Right lung (tissue), 5 donors: ENCODE results near the gene SPOCK3. TPM values are rescaled to one million over a fixed set of nuclear protein-coding genes. Genes with fewer than 3 reads are reported as not detected.
A peak's percentile ranks its signal among the peaks of the same experiment; 100 is the strongest.
"Not testable (repeated sequence)": the region's sequence is repeated elsewhere in the genome, so short reads cannot be mapped to it uniquely, and the experiment has no call there.

ENCODE experiments used
- DNase-seq, 2 donors: peaks; one replicate each; pipeline ENCODE4 v3.0.0-alpha.2; 2013
- polyA plus RNA-seq, 5 donors: library from polyadenylated mRNA; unstranded; fragments of 120-200 nt; gene quantifications; one replicate each; pipeline versions ENCODE4 v1.2.1 to v1.2.3, GENCODE V29; 2013; ENCODE audit warnings: inconsistent platforms in 1 of 5, low replicate concordance in 1 of 5; ENCODE audit not compliant: insufficient read length in 5 of 5, insufficient read depth in 1 of 5

SPOCK3 gene
- polyA plus RNA-seq, 5 donors, result 0.56 to 2.6 (median 1.8) TPM

DNA sequence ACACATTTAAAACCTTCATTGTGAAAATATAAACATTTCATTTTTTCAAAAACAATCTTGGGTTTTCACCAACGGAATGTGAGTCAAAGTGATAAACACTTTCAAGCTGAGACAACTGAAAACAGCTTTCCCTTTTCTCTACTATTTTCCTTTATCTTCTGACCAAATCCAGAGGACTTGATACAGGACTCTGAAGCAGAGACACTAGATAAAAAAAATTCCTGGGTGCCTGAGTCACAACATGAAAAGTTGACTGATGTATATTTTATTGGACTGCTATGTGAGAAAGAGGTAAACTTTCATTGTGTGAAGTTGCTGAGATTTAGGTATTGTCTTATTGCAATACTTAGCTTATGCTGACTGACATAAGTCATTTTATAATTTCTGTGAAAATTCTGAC is 411.2 kb downstream of the SPOCK3 start:
- DNase-seq, result no peak

DNA sequence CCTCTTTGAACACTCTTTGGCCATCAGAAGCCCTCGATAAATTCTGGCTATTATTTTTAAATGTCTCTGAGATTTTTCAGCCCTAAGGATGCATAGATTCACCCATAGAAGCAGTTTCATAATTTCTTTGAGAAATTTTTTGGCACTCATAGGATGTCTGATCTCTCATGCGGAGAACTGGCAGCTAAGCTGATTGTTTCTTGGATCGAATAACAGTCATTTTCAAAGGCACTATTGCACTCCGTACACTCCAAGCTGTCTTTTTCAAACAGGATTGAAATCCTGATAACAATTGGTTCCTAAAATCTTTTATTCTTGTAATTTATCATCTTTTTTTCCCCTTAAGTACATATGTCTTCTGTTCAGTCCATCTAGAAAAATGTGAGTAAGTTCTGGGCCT is 411.9 kb downstream of the SPOCK3 start:
- no peak for DNase-seq

DNA sequence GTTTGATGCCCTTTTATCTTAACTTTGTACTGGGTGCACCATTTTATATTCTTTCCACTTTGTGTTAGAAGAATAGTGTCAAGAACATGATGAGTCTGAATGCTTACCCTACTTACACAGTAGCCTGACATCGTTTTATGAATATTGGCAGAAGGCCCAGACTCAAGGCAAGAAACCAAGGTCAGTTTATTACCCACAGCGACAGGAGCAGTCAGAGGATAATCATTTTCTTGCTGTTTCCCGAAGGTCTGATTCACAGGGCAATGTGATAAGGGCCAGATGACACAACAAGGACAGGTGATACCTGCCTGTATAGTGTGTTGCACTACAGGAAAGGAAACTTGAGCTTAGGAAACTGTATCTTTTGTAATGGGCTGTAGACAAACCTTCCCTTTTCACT is 417.4 kb downstream of the SPOCK3 start:
- DNase-seq, result peak in 1 of 2 donors; percentile 2

DNA sequence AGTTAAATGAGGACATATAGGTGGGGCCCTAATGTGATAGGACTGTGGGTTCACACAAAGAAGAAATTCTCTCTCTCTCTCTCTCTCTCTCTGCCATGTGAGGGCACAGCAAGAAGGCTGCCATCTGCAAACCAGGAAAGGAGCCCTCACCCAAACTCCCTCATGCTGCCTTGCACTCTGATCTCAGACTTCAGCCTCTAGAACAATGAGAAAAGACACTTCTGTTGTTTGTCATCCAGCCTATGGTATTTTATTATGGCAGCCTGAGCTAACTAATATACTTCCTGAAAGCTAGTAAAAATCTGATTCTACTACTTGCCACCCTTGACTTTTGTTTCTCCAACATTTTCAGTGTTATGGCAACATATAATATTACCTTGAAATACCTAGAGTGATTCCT is 425.9 kb downstream of the SPOCK3 start:
- DNase-seq, result no peak

DNA sequence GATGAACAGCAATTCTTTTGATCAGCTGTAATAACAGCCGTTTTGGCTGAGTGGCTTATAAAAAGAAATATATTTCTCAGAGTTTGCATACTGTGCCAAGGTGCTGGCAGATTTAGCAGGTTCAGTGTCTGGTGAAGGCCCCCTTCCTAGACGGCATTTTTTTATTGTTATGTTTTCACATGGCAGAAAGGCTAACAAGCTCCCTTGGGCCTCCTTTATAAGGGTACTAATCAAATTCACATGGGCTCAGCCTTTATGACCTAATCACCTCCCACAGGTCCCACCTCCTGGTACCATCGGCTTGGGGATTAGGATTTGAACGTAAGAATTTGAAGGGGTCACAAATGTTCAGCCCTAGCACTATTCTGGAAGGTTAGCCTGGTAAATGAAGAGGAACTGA is 431.9 kb downstream of the SPOCK3 start:
- DNase-seq, result no peak

DNA sequence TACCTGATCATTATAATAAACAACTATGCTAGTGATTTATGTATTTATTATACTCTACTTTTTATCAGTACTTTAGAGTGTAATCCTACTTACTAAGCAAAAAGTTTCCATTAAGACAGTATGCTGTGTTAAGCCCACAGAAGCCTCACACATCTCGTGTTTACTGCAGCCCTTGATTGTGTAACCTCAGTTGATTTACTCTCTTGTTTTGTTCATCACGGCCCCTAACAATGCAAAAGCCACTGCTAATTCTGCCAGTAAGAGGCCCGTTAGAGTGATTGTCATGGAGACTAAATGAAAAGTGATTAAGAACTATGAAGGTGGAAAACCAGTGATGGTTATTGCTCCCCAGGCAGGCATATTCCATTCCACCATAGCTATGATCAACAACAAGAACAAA is 436.2 kb downstream of the SPOCK3 start:
- no peak for DNase-seq

DNA sequence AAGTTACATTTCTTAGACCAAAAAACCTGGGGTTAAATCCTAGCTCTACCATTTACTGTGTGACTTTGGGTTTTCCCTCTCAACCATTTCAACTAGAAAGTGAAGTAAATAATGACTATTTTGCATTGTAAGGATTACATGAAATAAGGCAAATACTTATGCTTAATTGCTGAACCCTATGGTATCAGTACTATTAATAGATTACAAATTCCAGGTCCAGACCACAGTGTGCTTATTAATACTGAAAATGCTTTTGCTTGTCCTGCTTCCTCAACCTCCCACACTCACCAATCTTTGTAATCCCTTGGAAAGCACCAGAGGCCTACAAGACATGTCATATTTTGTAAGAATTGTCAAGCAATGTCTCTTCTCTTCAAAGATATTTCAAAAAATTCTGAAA is 456.5 kb downstream of the SPOCK3 start:
- no peak for DNase-seq

DNA sequence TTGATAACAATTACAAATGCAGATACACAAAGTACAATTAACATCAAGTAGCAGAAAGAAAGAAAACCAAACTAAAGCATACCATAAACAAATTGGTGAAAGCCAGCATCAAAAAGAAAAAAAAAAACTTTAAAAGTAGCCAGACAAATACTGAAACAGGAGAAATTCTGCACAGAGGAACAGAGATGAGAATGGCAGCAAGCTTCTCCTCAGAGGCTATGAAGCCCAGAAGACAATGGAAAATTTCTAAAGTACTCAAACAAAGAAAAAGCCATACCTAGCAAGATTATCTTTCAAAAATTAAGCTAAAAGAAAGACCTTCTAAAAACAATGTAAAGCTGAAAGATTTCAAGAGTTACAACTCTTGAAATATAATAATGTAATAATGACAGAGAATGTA is 471.3 kb downstream of the SPOCK3 start:
- DNase-seq, result no peak

DNA sequence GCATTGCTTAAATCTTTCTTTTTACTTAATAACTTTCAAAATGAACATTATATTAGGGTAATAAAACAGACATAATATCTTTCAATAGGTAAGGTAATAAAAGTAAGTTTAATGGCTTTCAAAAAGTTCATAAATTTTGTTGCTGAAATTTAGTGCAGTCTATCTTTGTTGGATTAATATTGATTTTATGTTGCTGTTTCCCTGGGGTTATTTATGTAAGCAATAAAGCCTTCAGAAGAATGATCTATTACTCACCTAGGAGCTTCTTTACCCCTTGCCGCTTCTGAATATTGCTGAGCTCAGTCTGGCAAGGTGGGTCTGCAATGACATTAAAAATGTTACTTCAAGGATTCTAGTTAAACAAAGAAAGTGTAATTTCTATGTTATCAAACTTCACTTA is 492.6 kb downstream of the SPOCK3 start:
- no peak for DNase-seq

DNA sequence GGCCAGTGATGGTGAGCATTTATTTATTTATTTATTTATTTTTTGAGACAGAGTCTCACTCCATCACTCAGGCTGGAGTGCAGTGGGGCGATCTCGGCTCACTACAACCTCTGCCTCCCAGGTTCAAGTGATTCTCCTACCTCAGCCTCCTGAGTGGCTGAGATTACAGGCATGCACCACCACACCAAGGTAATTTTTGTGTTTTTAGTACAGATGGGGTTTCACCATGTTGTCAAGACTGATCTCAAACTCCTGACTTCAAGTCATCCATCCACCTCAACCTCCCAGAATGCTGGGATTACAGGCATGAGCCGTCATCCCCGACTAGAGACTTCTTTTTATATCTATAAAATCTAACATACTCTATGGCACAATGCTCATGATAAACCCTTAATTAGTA is 495.1 kb downstream of the SPOCK3 start:
- not testable (repeated sequence) for DNase-seq

DNA sequence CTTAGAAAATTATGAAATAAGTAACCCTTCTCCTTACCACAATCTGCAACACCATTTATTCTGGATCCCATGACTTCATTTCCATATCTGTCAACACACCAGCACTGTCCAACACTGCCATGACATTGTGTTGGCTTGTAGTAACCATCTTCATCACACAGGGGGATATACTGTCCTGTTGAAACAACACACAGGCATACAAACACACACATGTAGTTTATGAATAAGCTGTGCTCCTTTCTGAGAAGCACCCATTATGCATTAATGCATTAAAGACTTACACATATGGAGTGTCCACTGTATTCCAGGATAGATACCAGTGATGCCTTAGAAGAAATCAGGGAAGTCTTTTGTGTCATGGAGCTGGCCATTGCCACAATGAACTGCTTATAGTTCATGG is 496.9 kb downstream of the SPOCK3 start:
- DNase-seq, result no peak

DNA sequence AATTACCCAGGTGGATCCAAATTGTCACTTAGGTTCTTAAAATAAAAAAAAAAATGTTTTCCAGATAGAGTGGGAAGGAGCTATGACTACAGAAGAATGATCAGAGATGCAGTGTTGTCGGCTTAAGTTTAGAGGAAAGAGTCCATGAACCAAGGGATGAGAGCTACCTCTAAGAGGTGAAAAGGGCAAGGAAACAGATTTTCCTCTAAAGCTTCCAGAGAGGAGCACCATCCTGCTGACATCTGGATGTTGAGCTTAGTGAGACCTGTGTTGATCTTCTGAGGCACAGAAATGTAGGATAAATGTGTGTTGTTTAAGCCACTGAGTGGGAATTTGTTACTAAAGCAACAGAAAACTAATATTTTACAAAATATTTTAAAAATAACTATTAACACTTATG is 498.7 kb downstream of the SPOCK3 start:
- DNase-seq, result no peak

DNA sequence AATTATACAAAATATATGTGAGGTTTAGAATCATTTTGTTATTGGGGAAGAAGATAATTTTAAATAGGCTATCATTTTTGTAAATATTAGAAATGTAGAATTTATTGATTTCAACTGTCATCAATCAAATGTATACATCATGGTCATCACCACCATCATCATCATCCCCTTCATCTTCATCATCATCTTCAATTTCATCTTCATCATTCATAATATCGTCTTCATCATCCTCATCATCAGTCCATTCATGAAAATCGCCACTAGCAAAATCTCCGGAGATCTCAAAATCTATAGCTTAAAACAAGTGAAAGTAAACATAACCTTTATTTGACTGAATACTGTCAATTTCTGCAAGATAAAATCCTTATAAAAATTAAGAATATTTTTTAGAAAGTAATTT is 499.5 kb downstream of the SPOCK3 start:
- no peak for DNase-seq

DNA sequence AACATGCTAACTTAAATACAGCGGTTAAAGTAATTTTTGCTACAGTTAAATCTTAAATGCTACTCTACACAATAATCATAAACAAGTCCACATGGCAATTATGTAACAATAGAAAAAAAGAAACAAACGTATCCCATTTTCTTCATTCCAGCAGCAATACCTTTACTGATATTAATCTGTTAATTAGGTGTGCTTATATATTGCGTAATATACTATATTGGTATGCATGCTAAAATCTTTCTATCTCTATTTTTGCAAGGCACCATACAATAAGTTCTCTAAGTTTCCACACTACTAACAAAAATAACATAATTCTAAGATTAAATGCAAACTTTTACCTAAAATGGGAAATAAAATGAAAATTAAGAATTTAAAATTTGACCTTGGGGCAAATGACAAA is 500.6 kb downstream of the SPOCK3 start:
- DNase-seq, result no peak

DNA sequence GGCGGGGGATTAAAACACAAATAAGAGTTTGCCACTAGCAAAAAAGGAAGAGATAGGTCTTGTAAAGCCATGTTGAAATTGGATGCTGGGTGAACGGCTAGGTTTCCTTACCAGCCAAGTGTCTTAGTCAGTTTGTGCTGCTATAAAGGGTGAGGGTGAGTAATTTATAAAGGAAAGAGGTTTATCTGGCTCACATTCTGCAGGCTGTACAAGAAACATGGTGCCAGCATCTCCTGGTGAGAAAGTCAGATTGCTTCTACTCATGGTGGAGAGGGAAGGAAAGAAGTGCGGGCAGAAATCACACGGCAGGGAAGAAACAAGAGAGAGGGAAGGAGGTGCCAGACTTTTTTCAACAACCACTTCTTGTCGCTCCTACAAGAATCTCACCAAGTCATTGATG is 507.5 kb downstream of the SPOCK3 start:
- DNase-seq, result no peak

DNA sequence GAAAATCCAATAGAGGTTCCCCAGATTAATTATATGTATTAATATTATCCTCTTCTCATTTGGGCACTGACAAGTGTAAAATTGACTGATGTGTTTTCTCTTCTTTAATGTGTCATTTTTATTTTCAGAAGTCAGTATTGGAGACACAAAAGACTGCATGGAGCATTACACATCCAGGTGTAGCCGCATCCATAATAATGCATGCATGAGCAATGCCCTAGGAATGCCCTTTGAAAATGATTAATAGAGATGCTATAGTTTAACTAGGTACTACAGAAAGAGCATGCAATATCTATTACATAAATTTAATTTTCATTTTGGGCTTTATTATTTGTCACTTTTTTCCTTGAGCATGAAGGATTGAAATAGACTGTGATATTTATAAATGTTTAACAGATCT is 509.9 kb downstream of the SPOCK3 start:
- no peak for DNase-seq

DNA sequence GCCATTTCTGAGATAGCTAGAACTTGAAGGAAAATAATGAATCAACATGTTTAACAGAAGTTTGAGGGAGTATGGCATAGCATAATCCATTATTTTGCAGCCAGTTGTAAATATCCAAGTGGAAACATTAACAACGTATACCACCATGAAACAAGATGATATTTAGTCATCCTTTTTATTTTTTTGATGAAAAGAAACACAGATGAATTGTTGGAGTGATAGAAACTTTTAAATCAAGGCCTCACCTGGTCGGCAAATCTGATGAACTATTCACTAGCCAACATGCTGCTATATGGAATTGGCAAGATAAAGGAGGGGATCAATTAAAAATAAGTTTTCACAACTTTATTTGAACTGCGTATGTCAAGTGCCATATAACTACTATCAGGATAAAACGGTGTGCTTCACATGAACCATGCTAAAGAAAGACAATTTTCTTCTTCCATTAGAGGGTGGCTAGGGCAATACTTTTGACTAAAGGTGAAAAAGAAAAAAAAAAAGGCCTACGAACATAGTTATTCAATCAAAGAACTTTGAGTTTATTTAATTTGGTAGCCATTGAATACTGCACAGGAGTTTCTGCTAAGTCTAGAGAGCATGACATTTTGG is 510.7 kb downstream of the SPOCK3 start:
- no peak for DNase-seq

DNA sequence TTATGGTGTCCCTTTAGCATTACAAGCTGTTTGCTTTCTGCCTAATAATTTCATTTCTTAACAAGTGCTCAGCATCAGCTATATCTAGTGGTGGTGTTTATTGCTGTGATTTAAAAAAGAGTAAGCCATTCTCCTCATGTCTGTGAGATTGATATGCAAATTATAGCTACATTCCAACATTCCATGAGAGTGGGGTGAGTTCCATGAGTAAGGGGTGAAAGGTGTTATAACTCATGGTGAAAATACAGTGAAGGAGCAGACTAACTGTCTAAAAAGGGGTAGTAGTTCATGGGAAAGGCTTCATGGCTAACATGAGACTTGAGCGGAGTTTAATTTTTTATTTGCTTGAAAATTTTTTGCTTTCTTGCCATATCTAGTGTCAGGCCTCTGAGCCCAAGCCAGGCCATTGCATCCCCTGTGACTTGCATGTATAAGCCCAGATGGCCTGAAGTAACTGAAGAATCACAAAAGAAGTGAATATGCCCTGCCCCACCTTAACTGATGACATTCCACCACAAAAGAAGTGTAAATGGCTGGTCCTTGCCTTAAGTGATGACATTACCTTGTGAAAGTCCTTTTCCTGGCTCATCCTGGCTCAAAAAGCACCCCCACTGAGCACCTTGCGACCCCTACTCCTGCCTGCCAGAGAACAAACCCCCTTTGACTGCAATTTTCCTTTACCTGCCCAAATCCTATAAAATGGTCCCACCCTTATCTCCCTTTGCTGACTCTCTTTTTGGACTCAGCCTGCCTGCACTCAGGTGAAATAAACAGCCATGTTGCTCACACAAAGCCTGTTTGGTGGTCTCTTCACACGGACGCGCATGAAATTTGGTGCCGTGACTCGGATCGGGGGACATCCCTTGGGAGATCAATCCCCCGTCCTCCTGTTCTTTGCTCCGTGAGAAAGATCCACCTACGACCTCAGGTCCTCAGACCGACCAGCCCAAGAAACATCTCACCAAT is 518.3 kb downstream of the SPOCK3 start:
- not testable (repeated sequence) for DNase-seq

DNA sequence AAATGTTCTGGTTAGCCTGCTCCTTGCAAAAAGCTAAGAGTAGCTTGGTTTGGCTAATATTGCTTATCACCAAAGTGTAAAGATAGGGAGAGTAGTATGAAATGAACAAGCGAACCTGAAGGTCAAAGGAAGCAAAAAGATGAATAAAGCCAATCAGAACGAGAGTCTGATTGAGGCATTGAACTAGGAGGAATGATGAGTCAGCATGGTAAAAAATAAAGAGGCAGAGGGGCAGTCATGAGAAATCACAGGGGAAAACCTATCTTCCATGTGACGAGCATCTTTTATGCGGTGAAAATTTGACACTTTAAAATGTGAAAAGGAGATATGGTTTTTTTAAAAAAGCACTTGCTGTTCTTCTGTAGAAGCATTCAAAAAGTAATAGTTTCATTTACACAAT is 533.7 kb downstream of the SPOCK3 start:
- no peak for DNase-seq

DNA sequence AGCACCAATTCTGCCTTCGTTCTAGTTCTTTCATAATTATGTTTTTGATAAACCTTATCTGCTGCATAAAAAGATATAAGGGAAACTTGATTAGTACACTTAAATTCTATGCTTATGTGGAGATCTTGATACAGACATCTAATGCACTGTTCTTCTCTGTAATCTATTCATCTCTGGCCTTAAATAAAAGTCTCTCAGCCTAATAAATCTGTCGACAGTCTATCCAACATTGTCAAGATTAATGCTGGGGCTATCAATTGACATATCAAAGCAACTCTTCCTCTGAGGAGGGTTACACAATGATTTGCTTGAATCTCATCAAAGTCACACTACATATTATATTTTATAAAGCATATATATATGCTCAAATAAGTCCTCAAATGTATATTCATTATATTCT is 545.5 kb downstream of the SPOCK3 start:
- no peak for DNase-seq

DNA sequence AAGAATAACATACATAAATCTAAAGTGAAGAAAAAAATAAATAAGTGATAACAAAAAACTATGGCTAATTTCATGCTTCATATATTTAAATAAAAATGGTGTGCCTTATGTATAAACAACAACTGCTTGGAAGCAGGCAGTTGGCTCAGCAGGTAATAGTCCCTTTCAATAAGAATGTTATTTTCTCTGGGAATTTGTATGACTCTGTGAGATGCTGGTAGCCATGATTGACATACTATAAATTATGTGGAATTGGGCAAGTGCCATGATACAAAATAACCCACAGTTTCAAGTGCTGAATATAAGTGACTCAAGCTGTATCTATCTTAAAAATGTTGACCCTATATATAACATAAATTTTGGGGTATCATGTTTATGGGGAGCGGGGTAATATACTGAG is 546.5 kb downstream of the SPOCK3 start:
- DNase-seq, result no peak
